GM19043 (cell line): Measurements from ENCODE around the gene ATL3.
"Not testable (repeated sequence)": the region's sequence is repeated elsewhere in the genome, so short reads cannot be mapped to it uniquely, and the experiment has no call there.

Experiments used
- ATAC-seq: cut with Tn5 transposase; IDR thresholded peaks from one replicate; pipeline ENCODE4 v1.9.1; 2021; ENCODE audit warnings: low read depth; ENCODE audit not compliant: unreplicated experiment

Gene ATL3

DNA sequence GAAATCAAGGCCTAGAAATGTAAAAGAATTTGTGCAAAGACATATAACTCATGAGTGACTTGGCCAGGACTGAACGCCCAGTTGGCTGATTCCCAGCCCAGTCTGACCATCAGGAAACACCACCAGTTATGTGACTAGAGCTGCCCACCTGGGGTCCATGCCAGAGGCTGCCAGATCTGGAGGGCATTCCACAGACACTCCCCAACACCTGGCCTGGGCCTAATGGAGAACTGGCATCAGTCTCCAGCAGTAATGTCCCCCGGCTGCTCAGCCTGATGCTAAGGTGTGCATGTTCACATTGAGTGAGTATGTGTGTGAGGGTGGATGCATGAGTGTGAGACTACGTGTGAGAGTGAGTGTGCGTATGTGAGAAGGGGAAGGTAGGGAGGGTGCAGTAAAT is 72.6 kb downstream of the ATL3 start:
- ATAC-seq = no peak

DNA sequence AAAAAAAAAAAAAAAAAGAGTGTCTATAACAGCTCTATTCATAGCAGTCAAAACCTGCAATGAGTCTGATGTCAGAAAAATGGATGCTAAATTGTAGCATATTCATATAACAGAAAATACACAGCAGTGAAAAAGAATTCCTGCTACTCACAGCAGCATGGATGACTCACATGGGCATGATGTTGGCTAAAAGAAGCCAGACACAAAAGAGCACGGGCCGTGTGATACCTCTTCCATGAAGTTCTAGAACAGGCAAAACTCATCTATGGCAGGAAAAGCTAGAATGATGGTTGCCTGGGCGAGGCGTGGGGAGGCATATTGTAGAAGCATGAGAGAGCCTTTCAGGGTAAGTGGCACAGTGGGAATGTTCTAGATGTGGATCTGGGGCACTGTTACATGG is 75.9 kb downstream of the ATL3 start:
- ATAC-seq = no peak

DNA sequence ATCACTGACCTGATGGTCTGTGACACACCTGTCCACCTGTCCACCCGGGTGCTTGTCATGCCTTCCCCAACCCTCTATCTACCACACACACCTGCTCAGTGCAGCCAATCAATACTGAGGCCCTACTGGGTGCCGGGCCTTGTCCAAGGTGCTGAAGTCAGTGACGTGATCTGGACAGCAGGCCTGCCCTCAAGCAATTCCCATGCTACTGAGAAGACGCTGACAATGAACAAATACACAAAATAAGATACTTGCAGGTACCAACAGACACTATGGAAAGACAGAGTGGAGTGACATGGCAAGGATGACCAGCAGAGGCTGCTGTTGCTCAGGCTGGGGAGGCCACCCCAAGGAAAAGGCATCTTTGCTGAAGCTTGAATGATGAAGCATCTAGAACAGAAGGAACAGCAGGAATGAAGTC is 78.2 kb downstream of the ATL3 start:
- no peak for ATAC-seq

DNA sequence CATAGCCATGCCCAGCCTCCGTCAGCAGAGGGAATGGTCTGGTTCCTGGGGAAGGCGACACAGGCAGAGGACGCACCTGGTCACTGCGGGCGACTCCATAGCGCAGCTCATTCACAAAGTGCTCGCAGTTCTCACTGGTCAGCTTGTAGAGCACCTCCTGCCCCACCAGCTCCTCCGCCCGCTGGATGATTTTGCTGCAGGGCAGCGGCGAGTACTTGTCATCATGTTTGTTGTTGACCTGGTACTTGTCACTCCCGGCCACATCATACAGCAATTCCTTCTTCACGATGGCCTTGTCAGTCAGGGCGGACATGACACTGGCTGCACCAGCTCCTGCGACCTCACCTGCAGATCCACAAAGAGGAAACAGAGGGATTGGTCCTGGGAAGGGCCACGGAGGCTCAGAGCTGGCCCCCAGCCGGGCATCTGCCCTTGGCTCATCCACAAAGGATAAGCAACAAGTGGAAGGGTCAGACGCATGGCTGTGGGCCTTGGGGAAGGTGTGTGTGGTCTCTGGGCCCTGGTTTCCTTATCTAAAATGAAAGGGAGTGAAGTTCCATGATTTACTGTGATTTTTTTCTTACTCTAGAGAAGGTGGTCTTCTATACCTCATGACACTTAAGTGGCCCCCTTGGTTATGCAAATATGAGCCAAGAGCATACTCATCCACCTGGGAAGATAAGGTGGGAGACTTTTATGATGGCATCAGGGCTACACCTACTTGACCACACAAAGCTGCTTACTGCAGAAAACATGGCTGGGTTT is 81.0 kb downstream of the ATL3 start:
- ATAC-seq = no peak

DNA sequence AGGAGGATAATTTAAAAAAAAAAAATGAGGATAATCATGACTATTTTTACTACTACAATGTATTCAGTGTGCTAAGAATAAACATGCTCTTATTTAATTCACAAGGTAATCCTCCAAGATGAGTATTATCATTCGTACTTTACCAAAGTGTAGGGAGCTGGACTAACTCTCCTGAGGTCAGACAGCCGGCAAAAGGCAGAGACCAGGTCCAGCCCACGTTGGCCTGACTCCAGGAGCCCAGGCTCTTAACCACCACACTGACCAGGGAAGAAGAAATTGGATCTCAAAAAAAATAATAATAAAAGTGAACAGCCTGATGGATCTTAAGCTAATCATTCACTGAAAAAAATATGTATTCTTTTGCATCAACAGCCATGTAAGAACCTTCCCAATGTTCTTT is 82.2 kb downstream of the ATL3 start:
- ATAC-seq = no peak

DNA sequence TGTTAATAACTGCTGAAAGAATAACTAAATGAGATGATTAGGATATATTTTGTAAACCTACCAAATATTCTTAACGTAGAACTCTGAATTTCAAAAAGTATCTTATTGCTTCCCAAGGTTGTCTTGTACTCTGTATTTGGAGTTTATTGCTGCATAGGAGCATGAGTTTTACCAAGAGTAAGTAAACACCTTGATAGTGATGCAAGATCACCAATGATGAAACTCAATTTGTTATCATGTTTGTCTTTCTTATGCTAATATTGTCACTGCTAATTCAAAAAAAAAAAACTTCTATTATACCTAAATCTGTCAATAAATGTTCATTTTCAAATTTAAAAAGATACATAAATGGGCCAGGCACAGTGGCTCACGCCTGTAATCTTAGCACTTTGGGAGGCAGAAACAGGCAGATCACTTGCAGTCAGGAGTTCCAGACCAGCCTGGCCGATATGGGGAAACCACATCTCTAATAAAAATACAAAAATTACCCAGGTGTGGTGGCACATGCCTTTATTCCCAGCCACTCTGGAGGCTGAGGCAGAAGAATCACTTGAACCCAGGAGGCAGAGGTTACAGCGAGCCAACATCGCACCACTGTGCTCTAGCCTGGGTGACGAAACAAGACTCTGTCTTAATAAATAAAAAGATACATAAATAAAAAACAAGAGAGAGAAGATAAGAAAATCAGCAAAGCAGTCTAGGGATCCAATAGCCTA is 84.6 kb downstream of the ATL3 start:
- no peak for ATAC-seq

DNA sequence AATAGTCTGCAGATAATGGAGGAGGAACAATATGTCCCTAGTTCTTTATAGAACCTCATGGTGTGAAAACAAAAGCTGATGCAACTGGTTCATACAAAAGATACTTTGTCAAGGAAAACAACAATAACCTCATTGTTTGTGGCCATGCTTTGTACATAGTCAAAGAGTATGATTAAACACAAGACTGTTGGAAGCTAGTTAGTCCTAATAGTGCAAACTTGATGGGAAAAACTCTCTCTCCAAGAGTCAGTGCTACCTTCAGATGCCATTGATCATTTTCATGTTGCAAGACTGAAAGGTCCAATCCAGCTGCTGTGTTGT is 87.9 kb downstream of the ATL3 start:
- ATAC-seq = no peak

DNA sequence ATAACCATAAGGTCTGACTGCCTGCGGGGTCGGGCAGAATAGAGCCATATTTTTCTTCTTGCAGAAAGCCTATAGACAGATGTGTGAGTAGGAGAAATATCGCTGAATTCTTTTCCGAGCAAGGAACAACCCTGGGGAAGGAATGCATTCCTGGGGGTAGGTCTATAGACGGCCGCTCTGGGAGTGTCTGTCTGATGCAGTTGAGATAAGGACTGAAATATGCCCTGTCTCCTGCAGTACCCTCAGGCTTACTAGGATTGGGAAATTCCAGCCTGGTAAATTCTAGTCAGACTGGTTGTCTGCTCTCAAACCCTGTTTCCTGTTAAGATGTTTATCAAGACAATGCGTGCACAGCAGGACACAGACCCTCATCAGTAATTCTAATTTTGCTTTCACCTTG is 90.0 kb downstream of the ATL3 start:
- ATAC-seq = not testable (repeated sequence)

DNA sequence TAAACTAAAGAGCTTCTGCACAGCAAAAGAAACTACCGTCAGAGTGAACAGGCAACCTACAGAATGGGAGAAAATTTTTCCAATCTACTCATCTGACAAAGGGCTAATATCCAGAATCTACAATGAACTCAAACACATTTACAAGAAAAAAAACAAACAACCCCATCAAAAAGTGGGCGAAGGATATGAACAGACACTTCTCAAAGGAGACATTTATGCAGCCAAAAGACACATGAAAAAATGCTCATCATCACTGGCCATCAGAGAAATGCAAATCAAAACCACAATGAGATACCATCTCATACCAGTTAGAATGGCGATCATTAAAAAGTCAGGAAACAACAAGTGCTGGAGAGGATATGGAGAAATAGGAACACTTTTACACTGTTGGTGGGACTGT is 92.3 kb downstream of the ATL3 start:
- ATAC-seq = not testable (repeated sequence)

DNA sequence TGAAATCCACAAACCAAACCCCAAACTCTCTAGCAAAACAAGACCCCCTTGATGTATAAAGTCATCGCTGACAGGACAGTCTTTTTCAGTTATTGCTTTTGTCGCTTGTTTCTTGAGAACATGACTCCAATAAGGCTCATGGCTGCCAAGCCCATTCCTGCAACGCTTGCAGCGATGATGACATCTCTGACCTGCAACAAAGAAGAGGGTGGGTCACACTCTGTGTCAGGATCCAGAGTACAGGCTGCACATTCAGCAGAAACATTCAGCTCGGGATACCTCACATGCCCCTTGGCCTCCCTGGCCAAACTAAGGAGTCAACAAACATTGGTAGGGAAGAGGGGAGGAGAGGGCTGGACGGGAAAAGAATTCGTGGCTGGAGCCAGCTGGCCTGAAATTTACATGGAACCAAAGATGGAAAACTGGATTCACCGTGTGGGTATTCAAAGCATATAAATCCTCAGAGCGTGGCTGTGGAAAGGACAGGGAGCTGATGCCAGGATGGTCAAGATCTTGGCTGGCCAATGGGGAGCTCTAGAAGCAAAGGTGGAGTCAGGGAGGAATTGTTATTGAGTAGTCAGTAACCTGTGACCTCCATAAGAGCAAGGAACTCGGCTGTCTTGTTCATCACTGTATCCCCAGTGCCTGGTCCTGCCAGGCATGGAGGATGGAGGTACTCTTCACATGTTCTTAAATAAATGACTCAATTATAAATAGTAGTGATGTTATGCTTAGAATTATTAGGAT is 96.1 kb downstream of the ATL3 start:
- ATAC-seq = no peak
